ENCODE measurements around the gene UBE2E2.

UBE2E2 gene

DNA sequence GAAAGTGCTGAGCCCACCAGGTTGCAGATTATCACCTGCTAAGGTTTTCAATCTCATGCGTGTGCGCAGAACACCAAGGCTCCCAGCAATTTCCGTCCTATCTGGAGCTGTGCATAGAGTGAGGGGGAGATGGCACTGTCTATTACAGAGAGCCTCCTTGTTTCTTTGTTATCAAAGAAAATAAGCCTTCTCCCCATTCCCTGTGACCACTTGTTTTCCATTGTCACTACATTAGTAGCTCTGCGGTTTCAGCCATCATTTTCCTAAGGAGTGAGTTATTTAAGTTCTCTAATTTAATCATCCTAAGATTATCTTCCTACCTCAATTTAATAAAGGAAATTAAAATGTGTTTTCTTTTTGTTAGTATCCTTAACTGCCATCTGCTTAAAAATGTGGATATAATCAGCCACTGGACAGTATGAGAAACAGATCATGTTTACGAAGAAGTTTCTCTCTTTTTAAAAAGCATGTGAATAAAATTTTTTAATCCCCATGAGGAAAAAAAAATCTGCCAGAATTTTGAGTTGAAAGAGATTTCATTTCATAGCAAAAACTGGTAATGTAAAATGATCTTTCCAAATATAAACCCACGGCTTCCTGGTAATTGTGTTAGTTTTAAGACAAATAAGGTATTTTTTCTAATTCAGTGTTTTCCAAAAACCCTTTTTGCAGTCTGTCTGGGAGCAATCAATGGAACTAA lies 430.3 kb downstream of the UBE2E2 start:
- no peak for DNase-seq

DNA sequence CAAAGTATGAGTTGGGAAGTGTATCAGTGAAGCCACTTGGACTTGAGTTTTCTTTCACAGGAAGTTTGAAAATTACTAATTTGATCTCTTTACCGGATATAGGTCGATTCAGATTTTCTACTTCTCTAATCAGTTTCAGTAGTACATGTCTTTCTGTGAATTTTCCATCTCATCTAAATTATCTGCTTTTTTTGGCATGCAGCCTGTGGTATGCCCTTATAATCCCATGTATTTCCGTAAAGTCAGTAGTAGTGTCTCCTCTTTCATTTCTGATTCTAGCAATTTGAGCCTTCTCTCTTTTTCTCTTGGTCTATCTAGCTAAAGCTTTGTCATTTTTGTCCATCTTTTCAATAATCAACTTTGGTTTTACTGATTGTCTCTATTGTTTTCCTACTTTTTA lies 434.2 kb downstream of the UBE2E2 start:
- no peak for DNase-seq

DNA sequence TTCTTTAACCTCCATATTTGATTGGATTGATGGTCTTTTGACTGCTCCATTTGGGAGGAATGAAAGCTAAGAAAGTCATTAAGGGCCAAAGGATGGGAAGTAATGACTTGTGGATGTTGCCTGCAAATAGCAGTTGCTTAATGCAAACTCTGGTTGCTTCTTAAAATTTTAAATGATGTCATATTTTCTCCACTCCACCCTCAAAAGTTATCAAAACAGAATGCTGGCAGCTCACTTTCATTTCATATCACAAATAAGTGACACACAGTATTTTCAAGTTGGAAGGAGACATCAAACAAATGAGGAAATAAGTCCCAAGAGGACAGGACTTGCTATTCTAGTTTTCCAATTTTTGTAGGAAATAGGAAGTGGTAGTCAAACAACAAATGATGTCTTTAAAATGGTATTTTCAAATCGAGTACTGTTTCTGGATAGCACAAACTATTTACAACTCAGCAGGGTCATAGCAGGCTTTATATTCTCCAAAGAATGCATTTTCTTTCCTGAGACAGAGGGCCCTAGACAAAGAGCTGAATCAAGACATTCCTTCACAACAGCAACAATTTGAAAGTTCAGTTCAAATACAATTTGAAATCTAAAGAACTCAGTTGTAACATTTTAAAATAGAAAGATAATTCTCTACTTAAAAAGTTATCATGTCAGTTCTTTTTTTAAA lies 437.5 kb downstream of the UBE2E2 start:
- DNase-seq: no peak

Measured in activated CD4-positive, alpha-beta T cell treated with anti-CD3 and anti-CD28 coated beads, Interleukin-10, Interleukin-2, amounts not matched to agents 100 ng/mL and 50 ng/mL, durations not matched to agents 16 hours and 8 hours (primary cell).